T47D (cell line): Measurements from ENCODE around the gene BCL2A1.
A peak's percentile ranks its signal among the peaks of the same experiment; 100 is the strongest.
"Not testable (repeated sequence)": the region's sequence is repeated elsewhere in the genome, so short reads cannot be mapped to it uniquely, and the experiment has no call there.

Source experiments
- DNase-seq, 2 experiments: peaks; one replicate each; pipeline versions ENCODE4 v3.0.0 to v3.0.0-alpha.2; 2011 to 2012; ENCODE audit warnings: low read depth in 1 of 2, low spot score in 1 of 2
- JUND ChIP-seq: IDR thresholded peaks from 2 replicates; pipeline ENCODE4 v1.6.1; 2012; ENCODE audit warnings: low read depth
- in situ Hi-C: cut with HindIII; loops from 2 replicates; pipeline ENCODE4 v1.10.0; 2016; ENCODE audit warnings: low sequenced_read_pairs, low pct_unique_long_range_greater_than_20kb

The BCL2A1 gene

GRCh38 chr15:79924379-79924778, 46.6 kb downstream of the BCL2A1 start:
- in situ Hi-C loops, result no loop called here
- no peak for DNase-seq
- no peak for TF ChIP-seq JUND

- in situ Hi-C loops, result no loop called here
- peak; percentile 95 to 99 for DNase-seq
- no peak for TF ChIP-seq JUND
Observed at GRCh38 chr15:79923515-79924169, 47.4 kb downstream of the BCL2A1 start.

DNA sequence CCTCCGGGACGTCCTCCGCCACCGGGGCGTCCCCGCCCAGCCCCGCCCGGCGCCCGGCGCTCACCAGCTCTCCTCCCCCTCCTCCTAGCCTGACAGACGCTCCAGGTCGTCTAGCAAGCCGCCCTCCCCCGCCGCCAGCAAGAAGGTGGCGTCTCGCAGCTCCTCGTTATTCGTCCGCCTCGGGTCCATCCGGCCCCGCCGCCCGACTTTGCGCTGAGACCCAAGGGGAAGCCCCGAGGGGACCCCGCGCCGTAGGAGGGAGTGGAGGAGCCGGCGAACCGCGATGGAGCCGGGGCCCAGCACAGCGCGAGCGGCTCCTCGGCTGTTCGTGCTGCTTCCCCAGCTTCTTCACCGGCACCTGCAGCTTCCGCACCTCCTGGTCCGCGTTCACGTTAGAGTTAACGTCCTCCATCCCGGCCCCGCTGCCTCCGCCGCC, 47.9 kb downstream of the BCL2A1 start:
- in situ Hi-C loops, result no loop called here
- peak; percentile 71 to 83 for DNase-seq
- no peak for TF ChIP-seq JUND

DNA sequence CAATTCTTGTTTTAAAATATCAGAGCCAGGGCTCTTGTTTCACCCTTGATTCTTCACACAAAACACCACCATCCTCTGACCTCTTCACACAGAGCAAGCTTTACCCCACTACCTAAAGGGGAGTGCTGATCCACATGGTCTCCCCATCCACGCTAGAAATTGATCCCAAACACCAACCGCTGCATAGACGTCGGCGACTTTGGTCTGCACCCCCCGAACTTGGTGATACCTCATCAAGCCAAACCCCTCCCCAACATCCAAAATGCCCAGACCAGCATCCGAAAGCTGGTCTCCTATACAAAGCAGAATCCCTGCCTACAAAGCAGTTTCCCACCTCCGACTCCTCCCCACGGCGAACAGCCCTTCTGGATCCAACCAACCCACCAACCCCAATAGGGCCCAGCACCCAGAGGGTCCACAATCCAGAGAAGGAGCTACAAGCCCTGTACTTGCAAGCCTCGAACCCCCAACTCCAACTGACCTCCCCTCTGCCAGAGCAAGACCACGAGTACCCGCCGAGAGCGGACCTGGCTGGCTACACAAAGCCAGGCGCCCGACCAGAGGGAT, 48.4 kb downstream of the BCL2A1 start:
- TF ChIP-seq JUND, result no peak
- in situ Hi-C loops, result no loop called here
- no peak for DNase-seq

DNA sequence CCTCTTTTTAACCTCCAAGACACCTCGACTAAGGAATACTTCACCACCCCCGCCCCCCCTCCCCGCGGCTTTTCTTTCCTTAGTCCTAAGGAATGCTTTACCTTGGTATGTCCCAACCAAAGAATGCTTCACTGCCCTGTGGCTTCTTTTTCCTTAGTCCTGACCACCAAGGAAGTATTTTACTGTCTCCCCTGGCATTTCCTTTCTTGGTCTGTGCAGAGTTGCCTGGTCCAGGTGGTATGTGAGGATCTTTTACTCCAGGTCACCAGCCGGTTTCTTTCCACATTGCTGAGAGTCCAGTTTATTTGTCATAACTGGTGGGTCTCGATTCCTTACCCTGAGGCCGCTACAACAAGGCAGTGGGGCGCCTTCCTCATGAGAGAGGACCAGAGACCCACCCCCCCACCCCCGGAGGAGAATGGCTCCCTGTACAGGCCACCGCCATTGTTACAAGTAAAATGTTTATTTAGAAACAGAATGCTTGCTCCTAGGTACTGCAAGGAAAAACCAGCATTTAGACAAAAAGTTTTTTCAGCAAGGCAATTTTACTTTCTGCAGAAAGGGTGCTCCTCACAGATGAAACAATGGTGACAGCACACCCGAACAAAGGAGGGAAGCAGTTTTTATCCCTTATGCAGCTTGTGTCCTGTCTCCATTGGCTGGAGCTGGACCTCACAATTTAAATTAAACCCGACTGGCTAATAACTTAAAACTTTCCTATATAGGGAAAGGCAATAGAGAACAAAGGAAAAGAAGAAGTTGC, 51.1 kb downstream of the BCL2A1 start:
- in situ Hi-C loops, result no loop called here
- TF ChIP-seq JUND, result no peak

GRCh38 chr15:79919090-79919748, 51.8 kb downstream of the BCL2A1 start:
- no peak for TF ChIP-seq JUND
- in situ Hi-C loops, result no loop called here
- DNase-seq, result no peak

More for the DNA sequence above, 51.1 kb downstream of the BCL2A1 start:
- DNase-seq, result no peak

DNA sequence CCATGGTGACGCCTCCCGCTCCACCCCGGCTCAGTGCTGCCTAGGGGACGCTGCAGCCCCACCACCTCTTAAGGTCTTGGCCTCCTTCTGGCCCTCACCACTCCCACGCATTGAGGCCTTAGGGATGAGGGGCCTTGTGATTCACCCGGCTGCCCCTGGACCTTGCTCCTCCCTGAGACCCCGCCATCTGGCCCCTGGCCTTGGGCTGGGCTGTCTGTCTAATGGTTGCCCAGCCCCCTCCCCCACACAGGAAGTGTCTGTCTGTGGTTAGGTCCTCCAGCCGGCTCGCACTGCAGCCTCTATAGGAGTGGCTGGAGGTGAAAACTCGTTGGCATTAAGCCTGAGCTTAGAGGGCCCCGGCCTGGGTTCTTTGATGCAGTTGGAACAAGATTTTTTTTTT, 52.7 kb downstream of the BCL2A1 start:
- in situ Hi-C loops, result no loop called here
- no peak for DNase-seq
- no peak for TF ChIP-seq JUND

DNA sequence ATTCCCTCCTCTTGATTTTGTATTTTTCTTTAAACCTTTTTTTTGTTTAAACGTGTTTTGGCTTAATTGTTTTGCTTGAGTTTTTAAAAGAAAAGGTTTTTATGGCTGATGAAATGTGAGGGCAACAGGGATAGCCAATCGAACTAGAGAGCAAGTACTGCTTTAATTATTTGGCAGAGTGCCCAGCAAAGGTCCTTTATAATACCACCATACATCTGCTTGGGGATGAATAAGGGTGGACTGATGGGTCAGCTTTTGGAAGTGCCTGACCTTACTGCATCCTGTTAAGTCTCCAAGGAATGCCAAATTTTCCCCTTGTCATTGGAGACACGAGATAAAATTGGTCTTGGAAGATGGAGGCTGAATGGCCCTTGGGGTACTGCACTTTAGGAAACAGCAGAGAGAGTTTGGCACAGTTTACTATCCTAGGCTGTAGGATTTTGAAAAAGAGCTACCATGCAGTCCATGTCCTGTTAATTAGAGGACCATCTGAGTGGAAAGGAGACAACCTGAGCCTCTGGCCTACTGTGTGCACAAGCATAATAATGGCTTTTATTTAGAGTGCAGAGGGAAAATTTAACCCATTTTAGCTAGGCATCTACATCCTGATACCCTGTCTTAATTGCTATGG, 54.4 kb downstream of the BCL2A1 start:
- no peak for DNase-seq
- no peak for TF ChIP-seq JUND
- in situ Hi-C loops, result no loop called here

GRCh38 chr15:79915776-79916501, 55.1 kb downstream of the BCL2A1 start:
- in situ Hi-C loops, DNase-seq: not testable (repeated sequence)

DNA sequence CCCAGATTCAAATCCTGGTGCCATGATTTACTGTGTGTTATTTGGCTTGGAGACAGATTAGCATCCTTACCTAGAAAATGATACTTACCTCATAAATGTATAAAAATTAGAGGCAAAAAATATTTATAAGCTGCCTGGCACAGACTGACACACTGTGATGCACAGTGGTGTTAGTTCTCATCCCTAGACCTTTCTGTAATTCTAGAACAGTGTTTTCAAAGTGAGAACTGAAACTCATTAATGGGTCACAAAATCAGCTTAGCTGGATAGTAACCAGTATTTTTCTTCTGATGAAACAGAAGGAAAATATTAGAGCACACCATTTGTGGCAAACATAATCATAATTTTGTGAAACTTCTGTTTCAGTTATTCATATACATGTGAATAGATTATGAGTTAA, 56.3 kb downstream of the BCL2A1 start:
- DNase-seq, result no peak
- TF ChIP-seq JUND, result no peak
- in situ Hi-C loops, result no loop called here
